ENCODE results near the gene CIROP.

- TF ChIP-seq SMC3 (conservative IDR thresholded peaks at IDR 0.05; ENCODE audit: insufficient read depth, low read depth, low read length) (no peak), NFYB (IDR thresholded peaks at IDR 0.05; ENCODE audit: extremely low read depth, insufficient read length) (no peak), PATZ1 (CRISPR knock-in tag; IDR thresholded peaks at IDR 0.05; ENCODE audit: borderline replicate concordance) (no peak), MGA (IDR thresholded peaks at IDR 0.05) (no peak)
Measured at GRCh38 chr14:23089498-23090253, 15.1 kb downstream of the CIROP start.

All from K562 (cell line).